SK-N-SH treated with all-trans-retinoic acid at 6 μM for 48 hours (cell line): ENCODE measurements around the gene TF.
A peak's percentile ranks its signal among the peaks of the same experiment; 100 is the strongest.

Experiments used
- ATAC-seq: fragments of 200-7000 bp; cut with Tn5 transposase; 3 replicates; pipeline ENCODE4 v1.9.1; 2020; ENCODE audit warnings: mild to moderate bottlenecking, moderate library complexity
- ARNTL ChIP-seq: fragments of 450-650 bp; formaldehyde crosslinking; IDR thresholded peaks from 2 replicates; pipeline ENCODE4 v1.5.0; 2020; ENCODE audit warnings: low read depth, mild to moderate bottlenecking, moderate library complexity, borderline replicate concordance
- BACH2 ChIP-seq: fragments of 250-450 bp; sonication (Bioruptor Pico); IDR thresholded peaks from 2 replicates; pipeline ENCODE4 v1.9.0; 2021; ENCODE audit warnings: mild to moderate bottlenecking, borderline replicate concordance
- CSDC2 ChIP-seq: fragments of 250-450 bp; sonication (Bioruptor Pico); IDR thresholded peaks from 2 replicates; pipeline ENCODE4 v1.5.0; 2020; ENCODE audit warnings: mild to moderate bottlenecking, moderate library complexity
- ESRRG ChIP-seq: fragments of 250-450 bp; sonication (Bioruptor Pico); IDR thresholded peaks from 2 replicates; pipeline ENCODE4 v1.6.1; 2021; ENCODE audit warnings: mild to moderate bottlenecking
- GLIS3 ChIP-seq: fragments of 250-450 bp; sonication (Bioruptor Pico); IDR thresholded peaks from 2 replicates; pipeline ENCODE4 v1.5.0; 2020; ENCODE audit warnings: mild to moderate bottlenecking, moderate library complexity
- ISL1 ChIP-seq: fragments of 250-450 bp; sonication (Bioruptor Pico); IDR thresholded peaks from 2 replicates; pipeline ENCODE4 v2.1.2; 2022; ENCODE audit warnings: mild to moderate bottlenecking, moderate library complexity
- OSR1 ChIP-seq: fragments of 250-450 bp; sonication (Bioruptor Pico); IDR thresholded peaks from 2 replicates; pipeline ENCODE4 v1.8.0; 2022; ENCODE audit warnings: moderate library complexity, mild to moderate bottlenecking, inconsistent platforms
- RARB ChIP-seq: fragments of 250-450 bp; sonication (Bioruptor Pico); IDR thresholded peaks from 2 replicates; pipeline ENCODE4 v1.8.0; 2021; ENCODE audit warnings: mild to moderate bottlenecking, moderate library complexity
- SNAI2 ChIP-seq: fragments of 250-450 bp; sonication (Bioruptor Pico); IDR thresholded peaks from 2 replicates; pipeline ENCODE4 v1.5.0; 2020; ENCODE audit warnings: mild to moderate bottlenecking, moderate library complexity
- TCF4 ChIP-seq: fragments of 250-450 bp; sonication (Bioruptor Pico); IDR thresholded peaks from 2 replicates; pipeline ENCODE4 v1.8.0; 2021; ENCODE audit warnings: mild to moderate bottlenecking, moderate library complexity, borderline replicate concordance
- TOX ChIP-seq: fragments of 250-450 bp; sonication (Bioruptor Pico); IDR thresholded peaks from 2 replicates; pipeline ENCODE4 v1.8.0; 2021; ENCODE audit warnings: mild to moderate bottlenecking, moderate library complexity, borderline replicate concordance
- ZC3H10 ChIP-seq: fragments of 250-450 bp; sonication (Bioruptor Pico); IDR thresholded peaks from 2 replicates; pipeline ENCODE4 v1.5.1; 2021; ENCODE audit warnings: mild to moderate bottlenecking, moderate library complexity
- ZFP3 ChIP-seq: fragments of 250-450 bp; sonication (Bioruptor Pico); IDR thresholded peaks from 2 replicates; pipeline ENCODE4 v1.5.0; 2020; ENCODE audit warnings: mild to moderate bottlenecking, moderate library complexity
- ZFP30 ChIP-seq: fragments of 450-650 bp; formaldehyde crosslinking; IDR thresholded peaks from 2 replicates; pipeline ENCODE4 v1.5.0; 2022; ENCODE audit warnings: mild to moderate bottlenecking, moderate library complexity
- ZNF565 ChIP-seq: fragments of 450-650 bp; formaldehyde crosslinking; conservative IDR thresholded peaks from 2 replicates; pipeline ENCODE4 v1.5.0; 2020; ENCODE audit warnings: low read depth, mild to moderate bottlenecking, moderate library complexity
- ZNF70 ChIP-seq: fragments of 450-650 bp; formaldehyde crosslinking; IDR thresholded peaks from 2 replicates; pipeline ENCODE4 v1.5.0; 2020; ENCODE audit warnings: mild to moderate bottlenecking, moderate library complexity
- ZNF8 ChIP-seq: fragments of 450-650 bp; formaldehyde crosslinking; IDR thresholded peaks from 2 replicates; pipeline ENCODE4 v1.5.0; 2020; ENCODE audit warnings: mild to moderate bottlenecking, moderate library complexity
- TF ChIP-seq, protein P1 (sequence below): fragments of 250-450 bp; sonication (Bioruptor Pico); IDR thresholded peaks from 2 replicates; pipeline ENCODE4 v1.5.0; 2020; ENCODE audit warnings: mild to moderate bottlenecking, moderate library complexity
- TF ChIP-seq, protein P2 (sequence below): fragments of 250-450 bp; sonication (Bioruptor Pico); IDR thresholded peaks from 2 replicates; pipeline ENCODE4 v1.5.1; 2020; ENCODE audit warnings: low read depth, mild to moderate bottlenecking, moderate library complexity
- TF ChIP-seq, protein P3 (sequence below): fragments of 250-450 bp; sonication (Bioruptor Pico); IDR thresholded peaks from 2 replicates; pipeline ENCODE4 v1.5.1; 2021; ENCODE audit warnings: mild to moderate bottlenecking, moderate library complexity
- TF ChIP-seq, protein P4 (sequence below): fragments of 250-450 bp; sonication (Bioruptor Pico); IDR thresholded peaks from 2 replicates; pipeline ENCODE4 v1.8.0; 2021; ENCODE audit warnings: low read depth, mild to moderate bottlenecking, moderate library complexity, borderline replicate concordance
- TF ChIP-seq, protein P5 (sequence below): fragments of 250-450 bp; sonication (Bioruptor Pico); IDR thresholded peaks from 2 replicates; pipeline ENCODE4 v1.8.0; 2020; ENCODE audit warnings: mild to moderate bottlenecking, moderate library complexity, borderline replicate concordance

Gene TF

DNA sequence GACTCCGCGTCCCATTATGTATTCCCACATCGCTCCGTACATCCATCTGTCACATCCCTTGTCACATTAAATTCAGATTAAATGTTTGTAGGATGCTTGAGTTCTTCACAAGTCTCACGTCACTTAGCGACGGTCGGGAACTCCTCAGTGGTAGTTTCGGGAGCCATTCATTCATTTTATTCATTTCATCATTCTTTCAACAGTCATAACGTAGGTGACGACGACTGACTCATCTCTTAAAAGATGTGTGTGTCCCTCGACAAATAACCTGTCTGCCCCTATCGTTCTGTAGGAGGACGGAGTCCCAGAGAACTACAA is 59.1 kb downstream of the TF start:
- ATAC-seq, result no peak
- TF ChIP-seq, protein P1, sequence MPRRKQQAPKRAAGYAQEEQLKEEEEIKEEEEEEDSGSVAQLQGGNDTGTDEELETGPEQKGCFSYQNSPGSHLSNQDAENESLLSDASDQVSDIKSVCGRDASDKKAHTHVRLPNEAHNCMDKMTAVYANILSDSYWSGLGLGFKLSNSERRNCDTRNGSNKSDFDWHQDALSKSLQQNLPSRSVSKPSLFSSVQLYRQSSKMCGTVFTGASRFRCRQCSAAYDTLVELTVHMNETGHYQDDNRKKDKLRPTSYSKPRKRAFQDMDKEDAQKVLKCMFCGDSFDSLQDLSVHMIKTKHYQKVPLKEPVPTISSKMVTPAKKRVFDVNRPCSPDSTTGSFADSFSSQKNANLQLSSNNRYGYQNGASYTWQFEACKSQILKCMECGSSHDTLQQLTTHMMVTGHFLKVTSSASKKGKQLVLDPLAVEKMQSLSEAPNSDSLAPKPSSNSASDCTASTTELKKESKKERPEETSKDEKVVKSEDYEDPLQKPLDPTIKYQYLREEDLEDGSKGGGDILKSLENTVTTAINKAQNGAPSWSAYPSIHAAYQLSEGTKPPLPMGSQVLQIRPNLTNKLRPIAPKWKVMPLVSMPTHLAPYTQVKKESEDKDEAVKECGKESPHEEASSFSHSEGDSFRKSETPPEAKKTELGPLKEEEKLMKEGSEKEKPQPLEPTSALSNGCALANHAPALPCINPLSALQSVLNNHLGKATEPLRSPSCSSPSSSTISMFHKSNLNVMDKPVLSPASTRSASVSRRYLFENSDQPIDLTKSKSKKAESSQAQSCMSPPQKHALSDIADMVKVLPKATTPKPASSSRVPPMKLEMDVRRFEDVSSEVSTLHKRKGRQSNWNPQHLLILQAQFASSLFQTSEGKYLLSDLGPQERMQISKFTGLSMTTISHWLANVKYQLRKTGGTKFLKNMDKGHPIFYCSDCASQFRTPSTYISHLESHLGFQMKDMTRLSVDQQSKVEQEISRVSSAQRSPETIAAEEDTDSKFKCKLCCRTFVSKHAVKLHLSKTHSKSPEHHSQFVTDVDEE (CRISPR knock-in tag), result no peak
- TF ChIP-seq ZFP30 (CRISPR knock-in tag), result no peak
- TF ChIP-seq ISL1 (CRISPR knock-in tag), result no peak
- TF ChIP-seq, protein P2, sequence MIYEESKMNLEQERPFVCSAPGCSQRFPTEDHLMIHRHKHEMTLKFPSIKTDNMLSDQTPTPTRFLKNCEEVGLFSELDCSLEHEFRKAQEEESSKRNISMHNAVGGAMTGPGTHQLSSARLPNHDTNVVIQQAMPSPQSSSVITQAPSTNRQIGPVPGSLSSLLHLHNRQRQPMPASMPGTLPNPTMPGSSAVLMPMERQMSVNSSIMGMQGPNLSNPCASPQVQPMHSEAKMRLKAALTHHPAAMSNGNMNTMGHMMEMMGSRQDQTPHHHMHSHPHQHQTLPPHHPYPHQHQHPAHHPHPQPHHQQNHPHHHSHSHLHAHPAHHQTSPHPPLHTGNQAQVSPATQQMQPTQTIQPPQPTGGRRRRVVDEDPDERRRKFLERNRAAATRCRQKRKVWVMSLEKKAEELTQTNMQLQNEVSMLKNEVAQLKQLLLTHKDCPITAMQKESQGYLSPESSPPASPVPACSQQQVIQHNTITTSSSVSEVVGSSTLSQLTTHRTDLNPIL, result no peak
- TF ChIP-seq ZFP3 (CRISPR knock-in tag), result no peak
- TF ChIP-seq, protein P3, sequence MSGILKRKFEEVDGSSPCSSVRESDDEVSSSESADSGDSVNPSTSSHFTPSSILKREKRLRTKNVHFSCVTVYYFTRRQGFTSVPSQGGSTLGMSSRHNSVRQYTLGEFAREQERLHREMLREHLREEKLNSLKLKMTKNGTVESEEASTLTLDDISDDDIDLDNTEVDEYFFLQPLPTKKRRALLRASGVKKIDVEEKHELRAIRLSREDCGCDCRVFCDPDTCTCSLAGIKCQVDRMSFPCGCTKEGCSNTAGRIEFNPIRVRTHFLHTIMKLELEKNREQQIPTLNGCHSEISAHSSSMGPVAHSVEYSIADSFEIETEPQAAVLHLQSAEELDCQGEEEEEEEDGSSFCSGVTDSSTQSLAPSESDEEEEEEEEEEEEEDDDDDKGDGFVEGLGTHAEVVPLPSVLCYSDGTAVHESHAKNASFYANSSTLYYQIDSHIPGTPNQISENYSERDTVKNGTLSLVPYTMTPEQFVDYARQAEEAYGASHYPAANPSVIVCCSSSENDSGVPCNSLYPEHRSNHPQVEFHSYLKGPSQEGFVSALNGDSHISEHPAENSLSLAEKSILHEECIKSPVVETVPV (CRISPR knock-in tag), result no peak
- TF ChIP-seq ZC3H10 (CRISPR knock-in tag), result no peak
- TF ChIP-seq OSR1 (CRISPR knock-in tag), result no peak
- no peak for TF ChIP-seq TOX (CRISPR knock-in tag)
- TF ChIP-seq, protein P4, sequence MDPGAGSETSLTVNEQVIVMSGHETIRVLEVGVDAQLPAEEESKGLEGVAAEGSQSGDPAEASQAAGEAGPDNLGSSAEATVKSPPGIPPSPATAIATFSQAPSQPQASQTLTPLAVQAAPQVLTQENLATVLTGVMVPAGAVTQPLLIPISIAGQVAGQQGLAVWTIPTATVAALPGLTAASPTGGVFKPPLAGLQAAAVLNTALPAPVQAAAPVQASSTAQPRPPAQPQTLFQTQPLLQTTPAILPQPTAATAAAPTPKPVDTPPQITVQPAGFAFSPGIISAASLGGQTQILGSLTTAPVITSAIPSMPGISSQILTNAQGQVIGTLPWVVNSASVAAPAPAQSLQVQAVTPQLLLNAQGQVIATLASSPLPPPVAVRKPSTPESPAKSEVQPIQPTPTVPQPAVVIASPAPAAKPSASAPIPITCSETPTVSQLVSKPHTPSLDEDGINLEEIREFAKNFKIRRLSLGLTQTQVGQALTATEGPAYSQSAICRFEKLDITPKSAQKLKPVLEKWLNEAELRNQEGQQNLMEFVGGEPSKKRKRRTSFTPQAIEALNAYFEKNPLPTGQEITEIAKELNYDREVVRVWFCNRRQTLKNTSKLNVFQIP (CRISPR knock-in tag), result no peak
- TF ChIP-seq CSDC2, result no peak
- TF ChIP-seq ZNF70 (CRISPR knock-in tag), result no peak
- TF ChIP-seq ESRRG (CRISPR knock-in tag), result no peak
- no peak for TF ChIP-seq RARB
- TF ChIP-seq GLIS3 (CRISPR knock-in tag), result no peak
- no peak for TF ChIP-seq SNAI2
- TF ChIP-seq TCF4, result no peak
- no peak for TF ChIP-seq ZNF565 (CRISPR knock-in tag)
- no peak for TF ChIP-seq ZNF8 (CRISPR knock-in tag)
- no peak for TF ChIP-seq BACH2 (CRISPR knock-in tag)

DNA sequence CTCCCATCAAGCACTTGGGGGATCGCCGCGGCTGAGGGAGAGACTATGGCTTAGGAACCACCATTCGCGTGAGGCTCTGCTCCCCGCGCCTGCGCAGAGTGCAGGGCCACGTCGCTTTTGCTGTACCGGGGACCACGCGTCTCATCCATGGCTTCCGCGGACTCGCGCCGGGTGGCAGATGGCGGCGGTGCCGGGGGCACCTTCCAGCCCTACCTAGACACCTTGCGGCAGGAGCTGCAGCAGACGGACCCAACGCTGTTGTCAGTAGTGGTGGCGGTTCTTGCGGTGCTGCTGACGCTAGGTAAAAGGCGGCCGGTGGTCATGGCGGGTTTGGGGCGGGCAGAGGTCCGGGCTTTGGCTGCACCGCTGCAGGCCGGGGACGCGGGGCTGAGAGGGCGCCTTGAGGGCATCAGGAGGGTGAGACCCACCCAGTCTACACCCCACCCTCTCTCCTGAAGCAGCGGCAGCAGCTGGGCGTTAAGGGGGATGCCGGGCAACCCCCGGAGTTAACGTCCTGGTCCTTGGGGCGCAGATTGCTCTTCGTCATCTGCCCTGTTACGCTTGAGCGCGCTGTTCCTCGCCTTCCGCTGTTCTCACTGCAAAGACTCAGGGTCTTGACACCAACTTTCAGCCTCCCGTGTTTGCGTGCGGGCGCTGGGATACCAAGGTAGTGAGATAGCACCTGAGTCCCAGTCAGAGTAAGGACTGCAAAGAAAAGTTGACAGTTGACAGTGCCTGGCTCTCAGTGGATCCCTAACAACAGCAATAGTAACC is 59.7 kb downstream of the TF start, which contains the start of gene SRPRB:
Gene SRPRB, plus strand, starts transcription at position 114 of the 774 bp plus-strand sequence. Its CDS starts 34 bp downstream, at position 148.
- TF ChIP-seq ZNF565 (CRISPR knock-in tag) (no peak), OSR1 (CRISPR knock-in tag) (no peak), TOX (CRISPR knock-in tag) (no peak), GLIS3 (CRISPR knock-in tag) (no peak), ISL1 (CRISPR knock-in tag) (no peak), CSDC2 (no peak), ZFP3 (CRISPR knock-in tag) (no peak), ARNTL (no peak), TCF4 (no peak), ZC3H10 (CRISPR knock-in tag) (no peak), ZNF70 (CRISPR knock-in tag) (no peak)
- TF ChIP-seq, protein P3 (CRISPR knock-in tag), result no peak
- TF ChIP-seq, protein P5, sequence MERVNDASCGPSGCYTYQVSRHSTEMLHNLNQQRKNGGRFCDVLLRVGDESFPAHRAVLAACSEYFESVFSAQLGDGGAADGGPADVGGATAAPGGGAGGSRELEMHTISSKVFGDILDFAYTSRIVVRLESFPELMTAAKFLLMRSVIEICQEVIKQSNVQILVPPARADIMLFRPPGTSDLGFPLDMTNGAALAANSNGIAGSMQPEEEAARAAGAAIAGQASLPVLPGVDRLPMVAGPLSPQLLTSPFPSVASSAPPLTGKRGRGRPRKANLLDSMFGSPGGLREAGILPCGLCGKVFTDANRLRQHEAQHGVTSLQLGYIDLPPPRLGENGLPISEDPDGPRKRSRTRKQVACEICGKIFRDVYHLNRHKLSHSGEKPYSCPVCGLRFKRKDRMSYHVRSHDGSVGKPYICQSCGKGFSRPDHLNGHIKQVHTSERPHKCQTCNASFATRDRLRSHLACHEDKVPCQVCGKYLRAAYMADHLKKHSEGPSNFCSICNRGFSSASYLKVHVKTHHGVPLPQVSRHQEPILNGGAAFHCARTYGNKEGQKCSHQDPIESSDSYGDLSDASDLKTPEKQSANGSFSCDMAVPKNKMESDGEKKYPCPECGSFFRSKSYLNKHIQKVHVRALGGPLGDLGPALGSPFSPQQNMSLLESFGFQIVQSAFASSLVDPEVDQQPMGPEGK (CRISPR knock-in tag), result no peak
- ATAC-seq, result peak; percentile 100
